ENCODE results near the gene VPS13D.

VPS13D gene

GRCh38 chr1:12543740-12544154 lies 313.9 kb downstream of the VPS13D start:
- ChIA-PET POLR2A (no interaction called here), CTCF (no interaction called here)
- no peak for DNase-seq (ENCODE audit: extremely low spot score)
- no peak for TF ChIP-seq BHLHE40 (IDR thresholded peaks at IDR 0.05; ENCODE audit: borderline replicate concordance)
- TF ChIP-seq, protein P1, sequence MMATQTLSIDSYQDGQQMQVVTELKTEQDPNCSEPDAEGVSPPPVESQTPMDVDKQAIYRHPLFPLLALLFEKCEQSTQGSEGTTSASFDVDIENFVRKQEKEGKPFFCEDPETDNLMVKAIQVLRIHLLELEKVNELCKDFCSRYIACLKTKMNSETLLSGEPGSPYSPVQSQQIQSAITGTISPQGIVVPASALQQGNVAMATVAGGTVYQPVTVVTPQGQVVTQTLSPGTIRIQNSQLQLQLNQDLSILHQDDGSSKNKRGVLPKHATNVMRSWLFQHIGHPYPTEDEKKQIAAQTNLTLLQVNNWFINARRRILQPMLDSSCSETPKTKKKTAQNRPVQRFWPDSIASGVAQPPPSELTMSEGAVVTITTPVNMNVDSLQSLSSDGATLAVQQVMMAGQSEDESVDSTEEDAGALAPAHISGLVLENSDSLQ (IDR thresholded peaks at IDR 0.05) = no peak
- TF ChIP-seq SUZ12 (IDR thresholded peaks at IDR 0.05) = no peak
- TF ChIP-seq SP1 (IDR thresholded peaks at IDR 0.05) = no peak
- TF ChIP-seq CTBP1 (IDR thresholded peaks at IDR 0.05; ENCODE audit: borderline replicate concordance) = no peak
- no peak for TF ChIP-seq TARDBP (IDR thresholded peaks at IDR 0.05)

- POLR2A ChIA-PET = no interaction called here
- no peak for DNase-seq (ENCODE audit: extremely low spot score)
- TF ChIP-seq FOXM1 (IDR thresholded peaks at IDR 0.05; ENCODE audit: borderline replicate concordance) (no peak), LEF1 (IDR thresholded peaks at IDR 0.05; ENCODE audit: borderline replicate concordance) (no peak), SUZ12 (IDR thresholded peaks at IDR 0.05) (no peak), CTBP1 (IDR thresholded peaks at IDR 0.05; ENCODE audit: borderline replicate concordance) (no peak)
- TF ChIP-seq, protein P1 (IDR thresholded peaks at IDR 0.05) = no peak
- CTCF ChIA-PET = no interaction called here
Observed at GRCh38 chr1:12544357-12544756, 314.5 kb downstream of the VPS13D start.

DNA sequence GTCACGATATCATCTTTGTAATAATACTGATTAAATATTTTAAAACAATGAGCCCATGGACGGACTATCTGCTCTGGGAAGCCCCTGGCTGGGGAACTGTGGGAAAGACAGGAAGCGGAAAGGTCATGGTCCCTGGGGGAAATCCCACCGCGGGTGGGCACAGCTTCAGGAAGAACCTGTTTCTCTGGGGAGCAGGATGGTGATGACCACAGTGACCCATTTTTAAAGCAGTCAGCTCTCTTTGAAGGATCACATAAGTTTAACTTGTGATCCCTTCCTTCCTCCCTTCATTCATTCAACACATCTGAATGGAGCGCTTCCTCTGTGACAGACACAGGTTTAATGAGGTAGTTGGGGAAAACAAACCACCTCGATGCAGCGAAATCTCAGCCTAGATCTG lies 315.2 kb downstream of the VPS13D start:
- ChIA-PET CTCF (no interaction called here), POLR2A (no interaction called here)
- no peak for DNase-seq (ENCODE audit: extremely low spot score)
- no peak for TF ChIP-seq FOXK2 (IDR thresholded peaks at IDR 0.05)
- no peak for TF ChIP-seq LEF1 (IDR thresholded peaks at IDR 0.05; ENCODE audit: borderline replicate concordance)
- no peak for TF ChIP-seq FOXM1 (IDR thresholded peaks at IDR 0.05; ENCODE audit: borderline replicate concordance)

- ChIA-PET POLR2A (no interaction called here), CTCF (interaction anchor here (0.6 kb wide), 1 partner anchor 224 kb away, joined by 4 read pairs; no protein-coding TSS in a partner anchor)
- TF ChIP-seq BHLHE40 (IDR thresholded peaks at IDR 0.05; ENCODE audit: borderline replicate concordance) (no peak), NFRKB (IDR thresholded peaks at IDR 0.05) (no peak), SUZ12 (IDR thresholded peaks at IDR 0.05) (no peak), ELF4 (IDR thresholded peaks at IDR 0.05) (no peak), L3MBTL2 (conservative IDR thresholded peaks at IDR 0.05) (no peak), CTBP1 (IDR thresholded peaks at IDR 0.05; ENCODE audit: borderline replicate concordance) (no peak), FOXA1 (IDR thresholded peaks at IDR 0.05) (no peak)
- TF ChIP-seq, protein P1 (IDR thresholded peaks at IDR 0.05) = no peak
- peak; percentile 4 for DNase-seq (ENCODE audit: extremely low spot score)
Observed at GRCh38 chr1:12546771-12547585, 317.1 kb downstream of the VPS13D start.

DNA sequence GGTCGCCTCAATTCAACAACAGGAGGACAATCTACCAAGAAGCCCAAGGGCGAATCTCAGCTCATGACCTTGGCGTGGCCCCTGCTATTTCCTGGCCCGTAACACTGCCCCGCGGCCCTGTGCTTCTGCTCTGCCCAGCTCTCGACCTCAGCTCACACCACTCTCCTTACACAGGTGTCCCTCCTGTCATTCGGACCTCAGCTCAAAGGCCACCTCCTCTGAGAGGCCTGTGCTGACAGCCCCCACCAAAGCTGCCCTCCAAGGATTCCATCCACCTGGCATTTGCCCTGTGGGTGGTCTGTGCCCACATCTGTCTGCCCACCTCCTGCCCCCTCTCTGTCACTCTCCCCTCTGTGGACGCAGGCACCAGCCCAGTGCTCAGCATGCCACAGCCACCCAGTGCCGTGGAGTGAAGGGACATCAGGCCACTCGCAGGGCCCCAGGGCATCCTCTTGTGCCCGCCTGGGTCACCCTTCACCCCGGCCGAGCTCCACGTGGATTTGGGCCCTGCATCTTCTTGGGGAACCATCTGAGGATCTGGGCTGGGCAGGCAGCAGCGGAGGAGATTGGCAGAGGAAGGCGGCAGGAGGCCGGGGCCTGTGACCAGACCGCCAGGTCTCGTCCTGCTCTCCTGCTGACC lies 317.9 kb downstream of the VPS13D start:
- ChIA-PET POLR2A (no interaction called here), CTCF (no interaction called here)
- TF ChIP-seq TARDBP (IDR thresholded peaks at IDR 0.05) = no peak
- no peak for TF ChIP-seq HDGF (IDR thresholded peaks at IDR 0.05; ENCODE audit: borderline replicate concordance)
- TF ChIP-seq SUZ12 (IDR thresholded peaks at IDR 0.05) = no peak
- TF ChIP-seq, protein P1 (IDR thresholded peaks at IDR 0.05) = no peak
- no peak for TF ChIP-seq NFRKB (IDR thresholded peaks at IDR 0.05)
- no peak for TF ChIP-seq ELF4 (IDR thresholded peaks at IDR 0.05)
- peak; percentile 4 for DNase-seq (ENCODE audit: extremely low spot score)

DNA sequence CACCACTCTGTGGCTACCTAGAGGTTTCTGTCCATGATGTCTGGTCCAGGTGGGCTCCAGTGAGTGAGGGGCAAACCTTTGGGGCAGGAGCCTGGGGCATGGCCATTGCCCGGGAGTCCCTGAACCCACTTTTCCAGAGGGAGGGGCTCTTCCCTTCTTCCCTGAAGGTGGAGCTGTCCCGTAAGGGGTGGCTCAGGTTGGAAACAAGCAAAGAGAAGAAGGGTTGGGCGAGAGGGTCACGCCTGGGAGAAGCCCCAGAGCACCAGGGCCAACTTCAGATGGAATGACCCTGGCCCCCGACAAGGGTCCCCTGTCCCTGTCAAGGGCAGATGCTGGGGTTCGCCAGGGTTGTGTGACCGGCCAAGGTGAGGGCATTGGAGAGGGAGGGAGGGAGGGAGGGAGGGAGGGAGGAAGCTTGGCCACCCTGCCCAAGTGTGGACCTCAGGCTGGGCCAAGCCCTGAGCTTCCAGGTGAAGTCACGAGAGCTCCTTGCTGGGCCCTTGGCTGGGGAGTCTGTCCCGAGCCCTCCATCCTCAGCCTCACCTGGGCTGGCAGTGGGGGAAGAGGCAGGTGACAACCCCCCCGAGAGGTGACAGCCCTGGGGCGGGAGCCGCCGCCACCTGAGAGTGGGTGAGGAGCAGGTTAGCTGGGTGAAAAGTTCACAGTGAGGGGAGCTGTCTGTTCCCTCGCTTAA lies 318.6 kb downstream of the VPS13D start:
- TF ChIP-seq FOXK2 (IDR thresholded peaks at IDR 0.05) = no peak
- TF ChIP-seq FOXA1 (IDR thresholded peaks at IDR 0.05) = no peak
- TF ChIP-seq BHLHE40 (IDR thresholded peaks at IDR 0.05; ENCODE audit: borderline replicate concordance) = no peak
- TF ChIP-seq ARNT (IDR thresholded peaks at IDR 0.05) = no peak
- TF ChIP-seq LEF1 (IDR thresholded peaks at IDR 0.05; ENCODE audit: borderline replicate concordance) = no peak
- TF ChIP-seq SUZ12 (IDR thresholded peaks at IDR 0.05) = no peak
- TF ChIP-seq FOXM1 (IDR thresholded peaks at IDR 0.05; ENCODE audit: borderline replicate concordance) = no peak
- TF ChIP-seq NFRKB (IDR thresholded peaks at IDR 0.05) = no peak
- TF ChIP-seq, protein P1 (IDR thresholded peaks at IDR 0.05) = no peak
- TF ChIP-seq ELF4 (IDR thresholded peaks at IDR 0.05) = no peak
- TF ChIP-seq L3MBTL2 (conservative IDR thresholded peaks at IDR 0.05) = no peak
- TF ChIP-seq TARDBP (IDR thresholded peaks at IDR 0.05) = no peak
- DNase-seq (ENCODE audit: extremely low spot score) = peak; percentile 5
- ChIA-PET POLR2A (no interaction called here), CTCF (no interaction called here)
